NAMALWA (cell line): ENCODE measurements around the gene ZNF524.
A peak's percentile ranks its signal among the peaks of the same experiment; 100 is the strongest.

Experiments
- DNase-seq: peaks from one replicate; pipeline ENCODE4 v3.0.0-alpha.2; 2015; ENCODE audit warnings: low spot score

The ZNF524 gene

GRCh38 chr19:55602104-55603001 is 2.3 kb downstream of the ZNF524 start:
- DNase-seq: no peak

DNA sequence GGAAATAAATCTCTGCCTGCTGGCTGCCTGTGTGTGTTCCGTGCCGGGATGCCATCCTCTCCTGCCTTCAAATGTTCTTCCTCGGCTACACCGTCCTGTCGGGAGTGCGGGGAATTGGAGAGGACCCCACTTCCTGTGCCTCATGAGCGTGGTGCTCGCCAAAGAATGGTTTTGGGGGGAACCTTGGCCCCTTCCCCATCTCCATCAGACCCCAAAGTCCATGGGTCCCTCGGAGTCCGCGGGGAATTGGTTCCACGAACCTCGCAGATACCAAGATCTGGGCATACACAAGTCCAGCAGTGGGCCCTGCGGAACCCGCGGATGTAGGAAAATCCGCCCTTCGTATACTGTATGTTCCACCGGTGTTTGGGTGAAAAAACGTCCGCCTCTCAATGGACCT is 3.0 kb downstream of the ZNF524 start:
- DNase-seq: no peak

GRCh38 chr19:55603581-55604292 is 3.6 kb downstream of the ZNF524 start:
- no peak for DNase-seq

- DNase-seq: peak; percentile 98
Measured at GRCh38 chr19:55605207-55605636, 5.1 kb downstream of the ZNF524 start.

- DNase-seq: peak; percentile 84
Measured at GRCh38 chr19:55605637-55606470, 5.8 kb downstream of the ZNF524 start, which contains the start of gene ZNF865. ZNF865 (plus strand) TSS chr19:55605647; CDS start chr19:55613619, 7,972 bp downstream.

DNA sequence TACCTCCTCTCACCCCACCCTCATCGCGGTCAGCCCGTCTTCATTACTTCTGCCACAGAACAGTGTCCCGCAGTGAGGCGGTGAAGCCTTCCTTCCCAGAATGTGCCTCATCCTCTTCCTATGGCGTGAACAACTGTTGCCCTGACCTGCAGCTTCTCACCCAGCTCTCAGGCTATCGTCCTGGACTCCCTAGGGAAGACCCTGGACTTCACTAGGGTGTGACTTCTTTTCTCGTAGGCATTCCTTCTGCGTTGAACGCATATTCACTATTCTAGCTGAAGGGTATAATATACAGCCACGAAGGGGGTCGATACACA is 6.3 kb downstream of the ZNF524 start:
- no peak for DNase-seq

- no peak for DNase-seq
Measured at GRCh38 chr19:55606817-55607216, 6.7 kb downstream of the ZNF524 start.

- DNase-seq: no peak
Measured at GRCh38 chr19:55609326-55609725, 9.2 kb downstream of the ZNF524 start.

DNA sequence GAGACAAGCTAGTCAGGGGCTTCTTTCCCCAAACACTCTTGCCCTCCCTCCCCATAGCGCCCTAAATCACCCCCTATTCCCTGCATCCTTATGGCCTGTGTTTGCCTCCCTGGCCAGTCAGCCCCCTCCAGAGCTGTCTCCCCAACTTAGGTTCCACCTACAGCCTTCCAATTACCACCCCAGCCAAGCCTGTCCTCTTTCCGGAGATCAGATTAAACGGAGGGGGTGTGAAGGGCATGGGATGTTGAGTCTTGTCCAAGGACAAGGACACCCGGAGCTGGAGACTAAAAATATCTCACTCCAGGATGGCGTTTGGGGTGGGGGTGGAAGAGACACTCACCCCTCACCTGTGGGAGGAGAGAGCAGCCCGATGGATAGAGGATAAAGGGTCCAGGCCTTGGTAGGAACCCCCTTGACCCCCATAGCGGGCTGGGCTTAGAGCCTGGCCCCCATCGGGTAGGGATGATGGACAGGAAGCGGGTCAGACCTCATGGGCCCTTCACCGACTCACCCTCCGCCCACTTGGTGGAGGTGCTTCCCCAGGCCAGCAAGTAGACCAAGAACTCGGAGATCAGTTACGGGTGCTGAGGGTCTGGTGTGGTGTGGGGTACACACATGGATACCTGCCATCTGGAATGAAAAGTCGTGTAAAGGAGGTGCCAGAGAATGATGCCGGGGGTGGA is 11.4 kb downstream of the ZNF524 start:
- DNase-seq: no peak

DNA sequence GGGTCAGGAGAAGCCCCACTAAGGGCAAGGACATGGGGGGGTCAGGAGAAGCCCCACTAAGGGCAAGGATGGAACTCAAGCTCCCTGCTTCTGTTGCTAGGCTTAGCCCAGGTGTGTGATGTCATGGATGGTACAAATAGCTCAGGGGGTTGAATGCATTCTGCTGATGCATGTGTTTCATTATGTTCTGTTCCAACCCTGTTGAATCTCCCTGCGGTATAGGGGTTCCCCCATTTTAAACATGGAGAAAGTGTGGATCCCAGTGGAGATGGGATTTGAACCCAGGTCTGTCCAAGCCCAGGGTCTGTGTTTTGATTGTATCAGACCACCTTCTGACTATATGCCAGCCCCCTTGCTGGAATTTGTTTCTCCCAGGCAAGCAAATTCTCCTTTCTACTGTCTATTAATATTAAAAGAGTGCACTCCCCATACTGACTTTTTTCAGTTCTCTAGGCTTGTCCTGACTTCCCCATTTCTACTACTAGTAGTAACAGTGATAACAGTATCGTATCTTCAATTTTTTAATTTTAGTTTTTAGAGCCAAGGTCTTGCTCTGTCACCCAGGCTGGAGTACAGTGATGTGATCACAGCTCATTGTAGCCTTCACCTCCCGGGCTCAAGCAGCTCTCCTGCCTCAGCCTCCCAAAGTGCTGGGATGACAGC is 12.0 kb downstream of the ZNF524 start:
- DNase-seq: no peak

DNA sequence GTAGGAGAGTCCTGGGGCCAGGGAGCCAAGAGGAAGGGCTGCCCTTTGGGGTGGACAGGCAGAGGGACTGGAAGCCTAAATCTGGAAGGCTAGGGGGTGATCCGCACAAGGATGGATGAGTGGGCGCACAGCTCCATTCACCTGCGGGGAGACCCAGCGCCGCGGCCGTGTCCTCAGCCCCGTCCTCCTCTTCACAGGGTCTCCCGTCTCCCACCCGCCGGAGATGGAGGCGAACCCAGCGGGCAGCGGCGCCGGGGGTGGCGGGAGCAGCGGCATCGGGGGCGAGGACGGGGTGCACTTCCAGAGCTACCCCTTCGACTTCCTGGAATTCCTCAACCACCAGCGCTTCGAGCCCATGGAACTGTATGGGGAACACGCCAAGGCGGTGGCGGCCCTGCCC is 13.3 kb downstream of the ZNF524 start:
- DNase-seq: no peak

- DNase-seq: no peak
Measured at GRCh38 chr19:55613930-55614710, 14.0 kb downstream of the ZNF524 start.

DNA sequence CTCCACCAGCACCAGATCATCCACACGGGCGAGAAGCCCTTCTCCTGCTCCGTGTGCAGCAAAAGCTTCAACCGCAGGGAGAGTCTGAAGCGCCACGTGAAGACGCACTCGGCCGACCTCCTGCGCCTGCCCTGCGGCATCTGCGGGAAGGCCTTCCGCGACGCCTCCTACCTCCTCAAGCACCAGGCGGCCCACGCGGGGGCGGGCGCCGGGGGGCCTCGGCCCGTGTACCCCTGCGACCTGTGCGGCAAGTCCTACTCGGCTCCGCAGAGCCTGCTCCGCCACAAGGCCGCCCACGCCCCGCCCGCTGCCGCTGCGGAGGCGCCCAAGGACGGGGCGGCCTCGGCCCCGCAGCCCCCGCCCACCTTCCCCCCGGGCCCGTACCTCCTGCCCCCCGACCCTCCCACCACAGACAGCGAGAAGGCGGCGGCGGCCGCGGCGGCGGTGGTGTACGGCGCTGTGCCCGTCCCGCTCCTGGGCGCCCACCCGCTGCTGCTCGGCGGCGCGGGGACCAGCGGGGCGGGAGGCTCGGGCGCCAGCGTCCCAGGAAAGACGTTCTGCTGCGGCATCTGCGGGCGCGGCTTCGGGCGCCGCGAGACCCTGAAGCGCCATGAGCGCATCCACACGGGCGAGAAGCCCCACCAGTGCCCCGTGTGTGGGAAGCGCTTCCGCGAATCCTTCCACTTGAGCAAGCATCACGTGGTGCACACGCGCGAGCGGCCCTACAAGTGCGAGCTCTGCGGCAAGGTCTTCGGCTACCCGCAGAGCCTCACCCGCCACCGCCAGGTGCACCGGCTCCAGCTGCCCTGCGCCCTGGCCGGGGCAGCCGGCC is 14.8 kb downstream of the ZNF524 start:
- DNase-seq: no peak

GRCh38 chr19:55615543-55616394 is 15.7 kb downstream of the ZNF524 start:
- no peak for DNase-seq

DNA sequence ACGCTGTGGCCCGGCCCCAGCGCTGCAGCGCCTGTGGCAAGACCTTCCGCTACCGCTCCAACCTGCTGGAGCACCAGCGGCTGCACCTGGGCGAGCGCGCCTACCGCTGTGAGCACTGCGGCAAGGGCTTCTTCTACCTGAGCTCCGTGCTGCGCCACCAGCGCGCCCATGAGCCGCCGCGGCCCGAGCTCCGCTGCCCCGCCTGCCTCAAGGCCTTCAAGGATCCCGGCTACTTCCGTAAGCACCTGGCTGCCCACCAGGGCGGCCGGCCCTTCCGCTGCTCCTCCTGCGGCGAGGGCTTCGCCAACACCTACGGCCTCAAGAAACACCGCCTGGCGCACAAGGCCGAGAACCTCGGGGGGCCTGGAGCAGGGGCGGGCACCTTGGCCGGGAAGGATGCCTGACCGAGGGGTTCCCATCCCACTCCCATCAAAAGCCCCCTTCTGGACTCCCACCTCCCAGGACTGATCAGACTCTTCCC is 16.3 kb downstream of the ZNF524 start:
- DNase-seq: no peak

DNA sequence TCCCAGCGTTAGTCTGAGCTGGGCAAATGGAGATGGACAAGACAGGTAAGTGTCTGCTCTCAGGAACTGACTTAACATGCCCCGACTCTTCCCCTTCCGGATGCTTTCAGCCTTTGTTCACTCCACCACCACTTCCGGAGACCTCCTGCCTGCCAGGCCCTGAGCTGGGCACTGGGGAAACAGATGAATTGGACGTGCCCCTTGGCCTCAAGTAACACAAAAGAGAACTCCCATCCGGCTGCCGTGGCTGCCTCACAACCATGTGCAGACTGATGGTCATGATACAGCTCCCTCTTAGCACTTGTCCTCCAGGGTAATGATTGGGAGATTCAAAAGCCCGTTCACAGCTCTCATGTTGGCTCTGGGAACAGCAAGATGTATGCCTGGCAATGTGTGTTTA is 17.3 kb downstream of the ZNF524 start:
- DNase-seq: no peak

DNA sequence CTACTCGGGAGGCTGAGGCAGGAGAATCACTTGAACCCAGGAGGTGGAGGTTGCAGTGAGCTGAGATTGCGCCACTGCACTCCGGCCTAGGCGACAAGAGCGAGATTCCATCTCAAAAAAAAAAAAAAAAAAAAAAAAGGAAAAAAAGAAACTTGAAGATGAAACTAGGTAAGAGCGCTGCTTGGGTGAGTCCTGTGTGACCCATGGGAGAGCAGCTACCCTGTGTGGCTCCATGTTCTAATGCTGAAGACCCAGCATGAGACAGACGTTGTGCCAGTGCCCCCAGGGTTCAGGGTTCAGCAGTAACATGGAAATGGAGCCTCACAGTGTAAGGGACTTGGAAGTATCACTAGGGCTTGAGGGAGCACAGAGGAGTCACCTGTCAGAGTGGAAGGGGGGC is 18.3 kb downstream of the ZNF524 start:
- no peak for DNase-seq

- DNase-seq: no peak
Measured at GRCh38 chr19:55619286-55619685, 19.2 kb downstream of the ZNF524 start.
